WERI-Rb-1 (cell line): ENCODE measurements around the gene FASTK.

Source experiments
- DNase-seq: peaks from one replicate; pipeline ENCODE4 v3.0.0-alpha.2; 2020
- H3K27ac ChIP-seq: fragments of 250-450 bp; sonication (Bioruptor Pico); 2 replicates; pipeline ENCODE4 v1.5.1; 2020; ENCODE audit warnings: mild to moderate bottlenecking, moderate library complexity
- H3K27me3 ChIP-seq: fragments of 250-450 bp; sonication (Bioruptor Pico); 2 replicates; pipeline ENCODE4 v1.5.1; 2021; ENCODE audit warnings: mild to moderate bottlenecking, low read depth, moderate library complexity; ENCODE audit not compliant: insufficient read depth, severe bottlenecking
- H3K36me3 ChIP-seq: fragments of 250-450 bp; sonication (Bioruptor Pico); 2 replicates; pipeline ENCODE4 v1.5.1; 2020; ENCODE audit warnings: mild to moderate bottlenecking, moderate library complexity
- H3K4me3 ChIP-seq: 2 replicates; pipeline ENCODE4 v1.5.1; 2011; ENCODE audit warnings: low read depth, mild to moderate bottlenecking, control low read depth, low read length
- H3K9me3 ChIP-seq: fragments of 250-450 bp; sonication (Bioruptor Pico); 2 replicates; pipeline ENCODE4 v1.5.1; 2021; ENCODE audit warnings: mild to moderate bottlenecking, moderate library complexity; ENCODE audit not compliant: severe bottlenecking
- TF ChIP-seq, protein P1 (sequence below): IDR thresholded peaks from 2 replicates; pipeline ENCODE4 v1.5.1; 2011; ENCODE audit warnings: low read depth, mild to moderate bottlenecking, control low read depth, inconsistent platforms, low read length

The FASTK gene

GRCh38 chr7:151056666-151057505 is 23.7 kb downstream of the FASTK start:
- H3K27me3 ChIP-seq: no peaks in the 10 kb centered on the region
- H3K9me3 ChIP-seq: no peaks in the 10 kb centered on the region
- peak; percentile 65 for DNase-seq
- H3K36me3 ChIP-seq: peaks cover 3% of the 10 kb centered on the region
- no peak overlapping the region for H3K27ac ChIP-seq
- peak overlapping the region; percentile 76 for H3K4me3 ChIP-seq
- TF ChIP-seq, protein P1, sequence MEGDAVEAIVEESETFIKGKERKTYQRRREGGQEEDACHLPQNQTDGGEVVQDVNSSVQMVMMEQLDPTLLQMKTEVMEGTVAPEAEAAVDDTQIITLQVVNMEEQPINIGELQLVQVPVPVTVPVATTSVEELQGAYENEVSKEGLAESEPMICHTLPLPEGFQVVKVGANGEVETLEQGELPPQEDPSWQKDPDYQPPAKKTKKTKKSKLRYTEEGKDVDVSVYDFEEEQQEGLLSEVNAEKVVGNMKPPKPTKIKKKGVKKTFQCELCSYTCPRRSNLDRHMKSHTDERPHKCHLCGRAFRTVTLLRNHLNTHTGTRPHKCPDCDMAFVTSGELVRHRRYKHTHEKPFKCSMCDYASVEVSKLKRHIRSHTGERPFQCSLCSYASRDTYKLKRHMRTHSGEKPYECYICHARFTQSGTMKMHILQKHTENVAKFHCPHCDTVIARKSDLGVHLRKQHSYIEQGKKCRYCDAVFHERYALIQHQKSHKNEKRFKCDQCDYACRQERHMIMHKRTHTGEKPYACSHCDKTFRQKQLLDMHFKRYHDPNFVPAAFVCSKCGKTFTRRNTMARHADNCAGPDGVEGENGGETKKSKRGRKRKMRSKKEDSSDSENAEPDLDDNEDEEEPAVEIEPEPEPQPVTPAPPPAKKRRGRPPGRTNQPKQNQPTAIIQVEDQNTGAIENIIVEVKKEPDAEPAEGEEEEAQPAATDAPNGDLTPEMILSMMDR: 0 out of 2 replicates have a peak, but pooled peaks have one; percentile 21

GRCh38 chr7:151056283-151056665 is 24.3 kb downstream of the FASTK start:
- no peak for DNase-seq
- H3K27ac ChIP-seq: no peak overlapping the region
- no peak overlapping the region for H3K4me3 ChIP-seq
- H3K27me3 ChIP-seq: no peaks in the 10 kb centered on the region
- no peaks in the 10 kb centered on the region; the same call in 1 of the 2 replicates for H3K36me3 ChIP-seq
- no peaks in the 10 kb centered on the region for H3K9me3 ChIP-seq
- TF ChIP-seq, protein P1: no peak

- Histone ChIP-seq H3K4me3 (no peak overlapping the region), H3K36me3 (no peaks in the 10 kb centered on the region; the same call in 1 of the 2 replicates), H3K27me3 (no peaks in the 10 kb centered on the region), H3K27ac (no peak overlapping the region), H3K9me3 (no peaks in the 10 kb centered on the region)
- DNase-seq: no peak
- TF ChIP-seq, protein P1: no peak
Measured at GRCh38 chr7:151053751-151054150, 26.9 kb downstream of the FASTK start.

DNA sequence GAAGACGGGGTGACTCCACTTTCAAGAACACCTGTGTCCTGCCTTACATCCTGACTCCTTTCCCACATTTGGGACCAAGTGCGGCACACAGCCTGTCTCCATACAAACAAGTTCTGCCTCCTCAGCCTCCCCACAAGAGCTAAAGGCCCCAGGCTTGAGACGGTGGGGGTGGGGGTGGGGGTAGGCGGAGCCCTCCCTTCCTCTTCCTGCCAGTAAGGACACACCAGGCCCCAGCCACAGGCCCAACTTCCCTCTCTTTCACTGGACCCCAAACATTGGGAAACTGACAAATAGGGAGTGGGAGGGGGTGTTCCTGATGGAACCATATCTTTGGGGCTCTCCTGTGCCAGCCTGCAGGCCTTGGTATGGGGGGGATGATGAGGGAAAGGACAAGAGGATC is 27.5 kb downstream of the FASTK start:
- TF ChIP-seq, protein P1: no peak
- DNase-seq: no peak
- Histone ChIP-seq H3K27ac (no peak overlapping the region), H3K36me3 (no peaks in the 10 kb centered on the region; the same call in 1 of the 2 replicates), H3K4me3 (no peak overlapping the region), H3K9me3 (no peaks in the 10 kb centered on the region), H3K27me3 (no peaks in the 10 kb centered on the region)

GRCh38 chr7:151051108-151051507 is 29.5 kb downstream of the FASTK start:
- DNase-seq: no peak
- no peak overlapping the region for H3K27ac ChIP-seq
- TF ChIP-seq, protein P1: no peak
- no peaks in the 10 kb centered on the region; the same call in 1 of the 2 replicates for H3K36me3 ChIP-seq
- no peaks in the 10 kb centered on the region for H3K27me3 ChIP-seq
- no peaks in the 10 kb centered on the region for H3K9me3 ChIP-seq
- H3K4me3 ChIP-seq: no peak overlapping the region
